Pancreas (tissue), 10 donors: Measurements from ENCODE around the gene TMCC1. TPM values are rescaled to one million over a fixed set of nuclear protein-coding genes. Genes with fewer than 3 reads are reported as not detected.
"Not testable (repeated sequence)": the region's sequence is repeated elsewhere in the genome, so short reads cannot be mapped to it uniquely, and the experiment has no call there.

Experiments
- ATAC-seq, 4 donors: fragments of 200-7000 bp; cut with Tn5 transposase; one replicate each; pipeline versions ENCODE4 v1.8.0 to v1.9.1; 2020; ENCODE audit warnings: mild to moderate bottlenecking in 4 of 4, moderate library complexity in 4 of 4
- DNase-seq, 6 donors: peaks; one replicate each; pipeline ENCODE4 v3.0.0-alpha.2; 2020
- FAIRE-seq: peaks from 2 replicates; lab custom pipeline; 2012; peaks lifted over from hg19 to GRCh38; lab: Jason Lieb, UNC
- H3K27ac ChIP-seq, 4 donors: fragments of 200-600 bp; sonication (generic); 1 replicate in 3 of 4; 2 replicates in 1 of 4; pipeline versions ENCODE4 v1.5.0 to v1.8.0; 2020
- H3K27me3 ChIP-seq, 4 donors: fragments of 200-600 bp; one replicate each; pipeline ENCODE4 v1.8.0; 2021
- H3K36me3 ChIP-seq, 3 donors: fragments of 200-600 bp; sonication (generic) in 1 of 3; one replicate each; pipeline versions ENCODE4 v1.5.0 to v1.8.0; 2020 to 2021
- H3K4me1 ChIP-seq, 3 donors: fragments of 200-600 bp; one replicate each; pipeline ENCODE4 v1.8.0; 2021
- H3K4me3 ChIP-seq, 4 donors: fragments of 200-600 bp; sonication (generic) in 2 of 4; one replicate each; pipeline versions ENCODE4 v1.5.0 to v1.8.0; 2020 to 2021
- H3K9me3 ChIP-seq, 4 donors: fragments of 200-600 bp; one replicate each; pipeline ENCODE4 v1.8.0; 2021
- CTCF ChIP-seq, 4 donors: fragments of 200-600 bp; sonication (generic) in 3 of 4; IDR thresholded peaks; one replicate each; pipeline versions ENCODE4 v1.5.0 to v1.8.0; 2021; ENCODE audit warnings: antibody characterized with exemption in 4 of 4
- WGBS, 2 donors: extraction: QIAGEN DNeasy Blood & Tissue Kit; methylation state at CpG; one replicate each; pipeline ENCODE4 v1.1.7; 2013; 5-methylcytosine and 5-hydroxymethylcytosine counted together
- intact Hi-C, 3 donors: fragments of 100-400 bp; cut with DNase I; formaldehyde crosslinking; loops; one replicate each; pipeline versions ENCODE4 v1.11.1 to v1.14.2; 2022
- polyA plus RNA-seq, 2 donors: library from polyadenylated mRNA; stranded (reverse); fragments of 200-250 nt; gene quantifications; one replicate each; pipeline ENCODE4 v1.2.3, GENCODE V29; 2013
- total RNA-seq, 6 donors: library from RNA; stranded (reverse); fragmentation: NEBNext Ultra II Directional in 4 of 6; extraction: Animal tissue kit (Norgen Biotek cat#: 25700) in 4 of 6; gene quantifications; one replicate each; pipeline versions ENCODE4 v1.2.1 to v1.2.4, GENCODE V29; 2021 to 2023
- donor health status: healthy with polysubstance abuse.
- donor health status: DM: no; HTN: no; CAD: no; lungs with moderate emphysema.
- donor health status: DM: no; HTN: no; CAD: no.
- donor health status: control.
- donor health status: control.
- donor health status: Bipolar disorder and iron deficiency.
- donor health status: DM: yes; HTN: yes; CAD: no.
- donor health status: DM: no; HTN: no; CAD: no.
- donor health status: DM: no; HTN: no; CAD: no.
- donor health status: DM: yes; HTN: yes; CAD: no.

Gene TMCC1
- total and polyA plus RNA-seq, 8 donors = 5.6 to 27.5 (median 16.9) TPM

- DNase-seq (no peak), ATAC-seq (no peak), FAIRE-seq (no peak)
- no peaks in the 10 kb centered on the region for H3K36me3 ChIP-seq
- no peak for TF ChIP-seq CTCF (IDR thresholded peaks at IDR 0.05)
- intact Hi-C loops = no loop called here
- H3K4me3 ChIP-seq = no peak overlapping the region
- 85 to 86% methylated on average over 4 of the region's 4 CpGs for WGBS, 2 donors
- no peak overlapping the region for H3K27ac ChIP-seq
- H3K4me1 ChIP-seq = no peaks in the 10 kb centered on the region
- no peaks in the 10 kb centered on the region for H3K9me3 ChIP-seq
- no peaks in the 10 kb centered on the region for H3K27me3 ChIP-seq
Measured at GRCh38 chr3:129699199-129699598, 194.3 kb downstream of the TMCC1 start.

DNA sequence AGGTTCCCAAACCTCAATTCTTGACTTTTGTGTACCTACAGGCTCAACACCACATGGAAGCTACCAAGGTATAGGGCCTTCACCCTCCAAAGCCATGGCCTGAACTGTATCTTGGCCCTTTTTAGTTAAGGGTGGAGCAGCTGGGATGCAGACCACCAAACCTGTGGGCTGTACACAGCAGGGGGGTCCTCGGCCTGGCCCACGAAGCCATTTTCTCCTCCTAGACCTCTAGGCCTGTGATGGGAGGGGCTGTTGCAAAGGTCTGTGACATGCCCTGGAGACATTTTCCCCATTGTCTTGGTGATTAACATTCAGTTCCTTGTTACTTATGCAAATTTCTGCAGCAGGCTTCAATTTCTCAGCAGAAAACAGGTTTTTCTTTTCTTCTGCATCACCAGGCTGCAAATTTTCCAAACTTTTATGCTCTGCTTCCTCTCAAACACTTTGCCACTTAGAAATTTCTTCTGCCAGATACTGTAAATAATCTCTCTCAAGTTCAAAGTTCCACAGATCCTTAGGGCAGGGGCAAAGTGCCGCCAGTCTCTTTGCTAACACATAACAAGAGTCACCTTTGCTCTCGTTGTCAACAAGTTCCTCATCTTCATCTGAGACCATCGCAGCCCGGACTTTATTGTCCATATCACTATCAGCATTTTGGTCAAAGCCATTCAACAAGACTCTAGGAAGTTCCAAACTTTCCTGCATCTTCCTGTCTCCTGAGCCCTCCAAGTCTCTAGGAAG is 196.1 kb downstream of the TMCC1 start:
- H3K9me3 ChIP-seq = no peaks in the 10 kb centered on the region
- no peaks in the 10 kb centered on the region for H3K27me3 ChIP-seq
- H3K4me1 ChIP-seq = no peaks in the 10 kb centered on the region
- H3K36me3 ChIP-seq = no peaks in the 10 kb centered on the region
- FAIRE-seq (no peak), DNase-seq (no peak), ATAC-seq (no peak)
- WGBS, 2 donors = 97 to 98% methylated on average over 6 of the region's 6 CpGs
- H3K4me3 ChIP-seq = no peak overlapping the region
- H3K27ac ChIP-seq = no peak overlapping the region
- TF ChIP-seq CTCF (IDR thresholded peaks at IDR 0.05) = no peak
- intact Hi-C loops = no loop called here

DNA sequence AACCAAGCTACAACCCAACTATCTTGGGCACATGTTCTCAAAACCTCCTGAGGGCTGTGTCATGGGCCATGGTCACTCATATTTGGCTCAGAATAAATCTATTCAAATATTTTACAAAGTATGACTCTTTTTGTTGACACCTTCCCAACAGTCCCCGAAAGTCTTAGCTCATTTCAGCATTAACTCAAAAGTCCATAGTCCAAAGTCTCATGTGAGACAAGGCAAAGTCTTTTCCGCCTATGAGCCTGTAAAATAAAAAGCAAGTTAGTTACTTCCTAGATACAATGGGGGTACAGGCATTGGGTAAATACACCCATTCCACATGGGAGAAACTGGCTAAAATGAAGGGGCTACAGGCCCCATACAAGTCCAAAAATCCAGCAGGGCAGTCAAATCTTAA is 197.1 kb downstream of the TMCC1 start:
- H3K36me3 ChIP-seq, H3K4me3 ChIP-seq, DNase-seq, ATAC-seq, H3K4me1 ChIP-seq, intact Hi-C loops, H3K27me3 ChIP-seq, H3K27ac ChIP-seq, H3K9me3 ChIP-seq, FAIRE-seq: not testable (repeated sequence)
- WGBS, 2 donors = 70 to 73% methylated on average over 2 of the region's 2 CpGs

GRCh38 chr3:129695230-129695629 is 198.3 kb downstream of the TMCC1 start:
- WGBS, 2 donors = 92% methylated on average over 2 of the region's 2 CpGs
- ATAC-seq (peak in 1 of 4 donors; percentile 41), FAIRE-seq (no peak), DNase-seq (no peak)
- TF ChIP-seq CTCF (IDR thresholded peaks at IDR 0.05) = no peak
- Histone ChIP-seq H3K9me3 (no peaks in the 10 kb centered on the region), H3K36me3 (no peaks in the 10 kb centered on the region), H3K27ac (no peak overlapping the region), H3K4me3 (no peak overlapping the region), H3K4me1 (no peaks in the 10 kb centered on the region), H3K27me3 (no peaks in the 10 kb centered on the region)
- intact Hi-C loops = no loop called here

DNA sequence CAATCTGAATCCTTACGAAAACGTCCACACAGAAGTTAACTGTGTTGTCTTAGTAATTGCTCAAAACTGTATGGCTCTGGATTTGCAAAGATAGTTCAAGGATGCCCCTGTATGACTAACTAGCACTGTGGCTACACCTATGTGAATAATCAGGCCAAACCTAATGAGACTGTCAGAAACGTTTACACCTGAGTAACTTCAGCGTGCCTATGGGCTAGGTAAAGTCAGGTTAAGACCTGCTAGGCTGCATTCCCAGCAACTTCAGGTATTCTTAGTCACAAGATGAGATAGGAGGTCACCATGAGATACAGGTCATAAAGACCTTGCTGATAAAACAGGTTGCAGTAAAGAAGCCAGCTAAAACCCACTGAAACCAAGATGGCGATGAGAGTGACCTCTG is 199.3 kb downstream of the TMCC1 start:
- Histone ChIP-seq H3K27me3 (no peaks in the 10 kb centered on the region), H3K27ac (no peak overlapping the region), H3K36me3 (no peaks in the 10 kb centered on the region), H3K4me3 (no peak overlapping the region), H3K4me1 (no peaks in the 10 kb centered on the region), H3K9me3 (no peaks in the 10 kb centered on the region)
- 82 to 90% methylated on average over 5 of the region's 5 CpGs for WGBS, 2 donors
- intact Hi-C loops = no loop called here
- FAIRE-seq (no peak), ATAC-seq (peak in 1 of 4 donors; percentile 17), DNase-seq (no peak)
- TF ChIP-seq CTCF (IDR thresholded peaks at IDR 0.05) = no peak
